GM21528 (cell line): ENCODE measurements around the gene ZNF503.

Experiments used
- ATAC-seq: cut with Tn5 transposase; IDR thresholded peaks from one replicate; pipeline ENCODE4 v1.9.1; 2021; ENCODE audit warnings: mild to moderate bottlenecking, moderate library complexity; ENCODE audit not compliant: unreplicated experiment, low FRiP score

The ZNF503 gene

DNA sequence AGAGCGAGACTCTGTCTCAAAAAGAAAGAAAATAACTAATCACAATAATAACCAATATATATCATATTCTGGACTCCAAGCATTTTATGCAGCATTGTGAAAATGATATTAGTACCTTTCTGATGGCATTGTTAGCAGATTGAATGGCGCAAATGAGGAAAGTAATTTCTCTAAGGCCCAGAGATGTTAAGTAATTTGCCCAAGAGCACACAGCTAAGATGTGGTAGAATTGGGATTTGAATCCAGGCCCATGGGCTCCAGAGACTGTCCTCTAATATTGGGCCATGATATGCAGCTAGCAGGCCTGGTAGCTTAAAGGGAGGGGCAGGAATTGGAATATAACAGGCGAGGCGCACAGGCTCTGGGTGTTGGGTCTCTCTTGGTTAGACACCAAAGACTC, 44.1 kb downstream of the ZNF503 start:
- ATAC-seq, result no peak

GRCh38 chr10:75356484-75356883, 45.1 kb downstream of the ZNF503 start:
- ATAC-seq, result no peak

- no peak for ATAC-seq
These were observed 45.9 kb downstream of the ZNF503 start for GRCh38 chr10:75355706-75356105.

DNA sequence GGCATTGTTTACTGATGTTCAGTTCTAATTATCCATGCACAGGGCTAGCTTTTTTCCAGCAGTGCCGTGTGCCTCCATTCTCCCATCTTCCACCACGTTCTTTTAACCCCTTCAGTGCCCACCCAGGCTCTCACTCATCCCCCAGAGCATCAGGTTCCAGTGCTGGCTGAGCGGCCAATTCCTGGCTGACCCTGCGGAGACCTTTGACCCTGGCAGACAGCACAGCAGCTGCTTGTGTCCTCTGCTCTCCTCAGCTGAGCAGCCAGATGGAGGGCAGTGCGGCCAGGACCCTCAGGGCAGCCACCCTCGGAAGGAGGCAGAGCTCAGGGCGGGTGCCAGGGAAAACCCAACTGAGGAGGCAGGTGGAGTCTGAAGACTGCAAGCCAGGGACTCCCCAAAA, 48.4 kb downstream of the ZNF503 start:
- ATAC-seq, result no peak

DNA sequence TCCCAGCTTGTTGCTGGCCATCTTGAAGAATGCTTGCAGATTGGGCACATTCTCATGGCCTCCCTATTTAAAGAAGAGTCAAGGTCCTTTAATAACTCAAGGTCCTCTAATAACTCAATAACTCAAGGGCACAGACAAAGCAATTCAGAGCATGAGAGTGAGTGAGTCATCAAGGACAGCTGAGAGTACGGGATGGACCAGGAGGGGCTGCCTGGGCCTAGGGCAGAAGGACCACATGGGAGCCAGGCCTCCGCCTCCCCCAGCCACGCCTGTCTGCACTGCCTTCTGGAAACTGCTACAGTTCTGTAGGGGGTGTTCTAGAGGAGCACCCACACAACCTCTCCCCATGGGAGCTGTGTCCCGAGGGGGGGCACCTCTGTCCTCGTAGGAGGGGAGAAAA, 48.9 kb downstream of the ZNF503 start:
- no peak for ATAC-seq

- ATAC-seq, result no peak
These were observed 49.9 kb downstream of the ZNF503 start for GRCh38 chr10:75351637-75352036.

DNA sequence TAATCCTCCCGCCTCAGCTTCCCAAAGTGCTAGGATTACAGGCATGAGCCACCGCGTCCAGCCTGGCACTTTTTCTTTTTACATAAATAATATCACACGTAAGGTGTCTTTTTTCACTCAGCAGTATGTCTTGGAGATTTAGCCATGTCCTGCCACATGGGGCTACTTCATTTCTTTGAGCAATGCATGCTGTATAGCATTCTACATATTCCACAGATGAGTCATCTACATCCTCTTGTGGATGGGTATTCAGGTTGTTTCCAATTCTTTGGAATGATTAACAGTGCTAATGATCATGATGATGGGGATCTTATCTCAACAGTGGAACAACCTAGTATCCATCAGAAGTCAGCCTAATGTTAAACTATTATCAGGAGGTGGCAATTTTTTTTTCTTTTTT, 50.8 kb downstream of the ZNF503 start:
- ATAC-seq, result no peak
